IPS-NIHi11 (cell line): Measurements from ENCODE around the gene MX1.
A peak's percentile ranks its signal among the peaks of the same experiment; 100 is the strongest.

Experiments
- DNase-seq: peaks from one replicate; pipeline ENCODE4 v3.0.0; 2012; ENCODE audit warnings: mixed read lengths, low spot score

Gene MX1

GRCh38 chr21:41491412-41491811 lies 65.4 kb downstream of the MX1 start:
- no peak for DNase-seq

- DNase-seq, result no peak
These were observed 68.2 kb downstream of the MX1 start for GRCh38 chr21:41494242-41494641.

GRCh38 chr21:41497008-41497407 lies 71.0 kb downstream of the MX1 start:
- no peak for DNase-seq

GRCh38 chr21:41497788-41498187 lies 71.7 kb downstream of the MX1 start:
- DNase-seq, result no peak

GRCh38 chr21:41499920-41500319 lies 73.9 kb downstream of the MX1 start:
- DNase-seq, result no peak

GRCh38 chr21:41500363-41500762 lies 74.3 kb downstream of the MX1 start:
- DNase-seq, result no peak

- DNase-seq, result no peak
These were observed 74.9 kb downstream of the MX1 start for GRCh38 chr21:41500931-41501381.

- DNase-seq, result no peak
These were observed 75.9 kb downstream of the MX1 start for GRCh38 chr21:41501919-41502318.

- DNase-seq, result no peak
These were observed 77.3 kb downstream of the MX1 start for GRCh38 chr21:41503331-41503730.

- no peak for DNase-seq
These were observed 78.0 kb downstream of the MX1 start for GRCh38 chr21:41504030-41504429.

- DNase-seq, result no peak
These were observed 80.1 kb downstream of the MX1 start for GRCh38 chr21:41506005-41506594.

- peak; percentile 68 for DNase-seq
These were observed 80.8 kb downstream of the MX1 start for GRCh38 chr21:41506611-41507520.

GRCh38 chr21:41507521-41508414 lies 81.7 kb downstream of the MX1 start, which contains the start of gene TMPRSS2:
TMPRSS2 (minus strand) TSS chr21:41508158; CDS start chr21:41498133, 10,025 bp downstream.
- peak; percentile 74 for DNase-seq

- peak; percentile 35 for DNase-seq
These were observed 82.5 kb downstream of the MX1 start for GRCh38 chr21:41508415-41509144.
